Skeletal muscle cell (primary cell): ENCODE data around the gene ANKK1.

Source experiments
- DNase-seq: peaks from one replicate; pipeline ENCODE4 v3.0.0-alpha.2; 2010; ENCODE audit warnings: low read depth
- H3K4me3 ChIP-seq: 2 replicates; pipeline ENCODE4 v1.5.1; 2011; ENCODE audit warnings: low read depth, mild to moderate bottlenecking, control low read depth, low read length, moderate library complexity

ANKK1 gene

DNA sequence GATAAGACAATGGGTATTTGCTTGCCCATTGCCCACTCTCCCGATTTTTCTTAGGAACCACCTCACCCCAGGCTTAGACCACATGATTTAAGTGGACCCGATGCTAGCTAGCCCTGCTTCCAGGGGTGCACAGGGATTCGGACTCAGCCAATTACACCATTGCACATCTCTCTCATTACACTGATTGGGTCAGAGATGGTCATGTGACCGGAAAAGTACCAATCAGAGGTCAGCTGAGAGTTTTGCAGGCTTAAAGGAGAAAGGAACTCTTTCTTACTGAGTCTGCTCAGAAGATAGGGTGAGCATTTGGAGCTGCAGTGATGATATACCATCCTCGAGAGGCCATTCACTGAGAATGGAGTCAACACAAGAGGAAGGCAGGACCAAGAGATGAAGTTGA lies 12.2 kb upstream of the ANKK1 start:
- no peak for DNase-seq
- no peak overlapping the region for H3K4me3 ChIP-seq

DNA sequence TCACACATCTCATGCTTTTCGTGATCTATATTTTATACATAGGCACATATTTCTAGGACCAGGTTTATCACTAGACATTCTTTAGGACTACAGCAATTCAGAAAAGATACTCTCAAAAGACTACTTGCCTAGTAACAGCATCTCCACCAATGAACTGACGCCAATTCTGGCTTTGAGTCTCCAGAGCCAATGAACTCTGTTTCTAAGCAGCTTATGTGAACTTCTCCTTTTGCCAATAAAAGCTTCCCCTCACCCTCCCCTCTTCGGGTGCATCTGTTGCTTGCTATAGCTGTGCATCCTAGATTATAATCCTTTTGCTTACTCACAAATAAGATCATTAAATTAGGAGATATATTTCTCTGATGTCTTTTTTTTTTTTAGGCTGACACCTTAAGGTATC lies 11.4 kb upstream of the ANKK1 start:
- DNase-seq = peak; percentile 27
- H3K4me3 ChIP-seq = no peak overlapping the region

DNA sequence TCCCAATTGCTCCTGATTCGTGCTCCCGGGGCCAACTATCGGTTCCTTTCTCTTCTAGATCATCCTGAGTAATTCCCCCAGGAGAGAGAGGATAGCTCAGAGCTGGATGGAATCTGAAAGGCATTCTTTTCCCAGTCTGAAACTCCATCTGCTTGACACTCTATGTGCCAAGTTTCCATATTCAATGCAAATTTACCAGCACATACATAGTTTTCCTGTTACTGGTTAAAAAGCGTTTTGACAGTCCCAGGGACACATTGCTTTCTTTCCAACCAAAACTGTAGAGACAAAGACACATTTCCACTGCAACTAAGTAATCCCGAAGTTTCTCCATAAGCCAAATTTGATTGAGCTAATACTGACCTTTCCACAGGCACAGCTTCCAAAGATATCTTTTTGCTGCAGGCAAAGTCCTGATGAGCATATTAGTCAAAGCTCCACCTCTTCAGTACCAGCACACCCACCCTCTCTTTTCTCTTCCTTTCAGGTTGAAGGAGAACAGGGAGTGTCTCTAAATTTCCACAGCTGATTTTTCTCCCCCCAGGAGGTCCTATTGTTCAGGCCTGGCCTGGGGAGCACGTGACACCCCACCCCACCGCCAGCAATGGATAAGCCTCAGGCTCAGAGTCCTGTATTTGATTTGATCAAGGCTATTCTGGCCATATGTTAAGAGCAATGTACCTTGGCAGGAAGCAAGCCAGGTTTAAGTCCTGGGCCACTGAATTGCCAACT lies 9.7 kb upstream of the ANKK1 start:
- peak; percentile 21 for DNase-seq

DNA sequence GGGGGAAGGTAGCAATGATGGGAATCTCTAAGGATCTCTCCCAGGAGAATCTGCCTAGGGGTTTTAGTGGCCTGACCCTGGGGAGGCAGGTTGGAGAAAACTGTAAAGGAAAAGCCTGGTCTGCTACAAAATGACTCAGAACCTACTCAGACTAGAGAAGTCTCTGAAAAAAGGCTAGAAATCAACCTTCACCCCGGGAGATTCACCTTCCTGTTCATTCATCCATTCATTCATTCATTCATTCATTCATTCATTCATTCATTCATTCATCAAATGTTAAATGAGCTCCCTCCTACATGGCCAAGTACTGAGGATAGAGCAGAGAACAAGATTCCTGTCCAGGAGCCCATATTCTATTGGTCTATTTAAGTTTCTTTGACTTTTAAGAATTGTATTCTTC lies 8.9 kb upstream of the ANKK1 start:
- H3K4me3 ChIP-seq = no peak overlapping the region
- no peak for DNase-seq

More for the DNA sequence above, 9.7 kb upstream of the ANKK1 start:
- no peak overlapping the region for H3K4me3 ChIP-seq

DNA sequence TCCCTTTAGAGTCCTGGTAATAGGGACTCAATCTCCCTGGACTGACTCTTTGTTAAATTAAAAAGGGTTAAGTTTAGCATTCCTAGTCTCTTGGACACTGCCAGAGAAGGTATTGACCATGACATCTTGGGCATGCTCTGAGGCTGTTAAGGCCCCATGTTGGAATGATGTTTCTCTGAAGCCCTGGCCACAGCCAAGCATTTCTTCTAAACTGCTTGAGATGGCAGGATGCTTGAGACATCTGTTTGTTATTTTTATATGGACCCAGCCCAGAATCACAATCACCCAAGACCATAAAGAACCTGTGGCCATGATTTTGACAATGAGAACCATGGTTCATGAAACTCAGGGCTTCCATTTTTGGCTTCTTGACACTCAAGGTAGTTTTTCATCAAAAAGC lies 5.5 kb upstream of the ANKK1 start:
- DNase-seq = no peak
- no peak overlapping the region for H3K4me3 ChIP-seq

DNA sequence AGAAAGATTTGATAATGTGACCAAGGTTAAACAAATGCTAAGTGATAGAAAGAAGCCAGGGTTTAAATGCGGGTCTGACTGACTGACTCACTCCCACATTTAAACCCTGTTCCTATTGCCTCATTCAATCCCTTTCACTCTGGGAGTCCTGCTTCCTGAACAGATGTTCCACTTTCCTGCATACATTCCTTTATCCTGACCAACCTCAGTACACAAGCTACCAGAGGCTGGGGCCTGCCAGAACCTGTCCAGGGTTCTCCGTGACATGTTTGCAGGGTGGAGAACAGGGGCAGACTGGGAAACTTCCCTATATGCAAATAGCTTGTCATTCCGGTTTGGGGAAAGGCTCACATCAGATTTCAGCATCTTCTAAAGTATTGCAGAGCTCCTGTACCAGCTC lies 3.0 kb upstream of the ANKK1 start:
- H3K4me3 ChIP-seq = no peak overlapping the region
- peak; percentile 83 for DNase-seq

DNA sequence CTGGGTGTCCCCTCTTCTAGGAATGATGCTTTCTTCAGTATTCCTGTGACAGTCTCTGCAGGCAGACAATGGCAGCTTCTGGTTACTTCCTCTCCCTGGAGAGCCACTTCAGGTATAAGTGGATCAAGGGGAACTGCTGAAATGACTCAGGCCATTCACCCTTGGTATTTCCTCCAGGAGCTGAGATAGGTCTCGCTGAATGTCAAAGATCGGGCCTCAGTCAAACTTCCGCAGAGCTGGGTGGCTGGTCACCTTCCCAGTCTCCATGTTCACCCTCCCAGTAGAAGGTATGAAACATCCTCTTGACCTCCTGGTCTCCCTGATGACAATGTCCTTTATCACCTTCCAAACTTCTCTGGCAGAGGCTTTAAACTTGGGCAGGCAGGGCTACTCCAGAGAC lies 1.8 kb upstream of the ANKK1 start:
- no peak for DNase-seq
- H3K4me3 ChIP-seq = no peak overlapping the region

DNA sequence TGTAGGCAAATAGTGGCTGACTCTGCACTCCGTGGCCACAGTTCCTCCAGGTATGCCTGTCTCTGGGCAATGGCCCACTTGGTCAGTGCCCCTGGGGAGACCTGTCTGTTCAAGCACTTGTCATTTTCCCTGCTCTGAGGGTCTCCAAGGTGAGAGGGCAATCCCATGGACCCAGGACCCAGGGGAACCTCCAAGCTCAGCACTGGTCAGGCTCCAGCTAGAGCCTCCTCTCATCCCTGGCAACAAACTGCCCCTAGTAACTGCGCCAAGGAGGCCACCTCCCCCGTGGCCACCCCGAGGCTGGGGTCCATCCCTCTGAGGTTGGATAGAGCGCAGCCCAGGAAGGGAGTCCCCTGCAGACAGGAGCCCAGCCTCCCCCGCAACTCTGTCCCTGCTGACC lies 713 bp upstream of the ANKK1 start:
- H3K4me3 ChIP-seq = no peak overlapping the region
- DNase-seq = no peak

DNA sequence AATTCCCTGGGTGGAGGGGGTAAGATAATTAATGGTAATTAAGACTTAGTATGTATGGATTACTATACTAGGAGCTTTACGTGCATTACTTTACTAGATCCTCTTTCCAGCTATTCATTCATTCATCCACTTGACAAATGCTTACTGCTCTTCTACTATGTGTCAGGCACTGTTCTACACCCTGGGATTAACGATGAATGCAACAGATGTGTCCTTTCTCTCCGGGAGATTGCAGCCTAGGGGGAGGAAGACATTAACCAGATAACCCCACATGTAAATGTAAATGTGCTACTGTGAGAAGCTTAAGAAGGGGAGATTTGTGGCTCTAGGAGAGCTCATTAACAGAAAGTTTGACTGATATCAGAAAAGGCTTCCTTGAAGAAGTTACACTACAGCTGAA lies 1.7 kb downstream of the ANKK1 start:
- no peak overlapping the region for H3K4me3 ChIP-seq
- no peak for DNase-seq

DNA sequence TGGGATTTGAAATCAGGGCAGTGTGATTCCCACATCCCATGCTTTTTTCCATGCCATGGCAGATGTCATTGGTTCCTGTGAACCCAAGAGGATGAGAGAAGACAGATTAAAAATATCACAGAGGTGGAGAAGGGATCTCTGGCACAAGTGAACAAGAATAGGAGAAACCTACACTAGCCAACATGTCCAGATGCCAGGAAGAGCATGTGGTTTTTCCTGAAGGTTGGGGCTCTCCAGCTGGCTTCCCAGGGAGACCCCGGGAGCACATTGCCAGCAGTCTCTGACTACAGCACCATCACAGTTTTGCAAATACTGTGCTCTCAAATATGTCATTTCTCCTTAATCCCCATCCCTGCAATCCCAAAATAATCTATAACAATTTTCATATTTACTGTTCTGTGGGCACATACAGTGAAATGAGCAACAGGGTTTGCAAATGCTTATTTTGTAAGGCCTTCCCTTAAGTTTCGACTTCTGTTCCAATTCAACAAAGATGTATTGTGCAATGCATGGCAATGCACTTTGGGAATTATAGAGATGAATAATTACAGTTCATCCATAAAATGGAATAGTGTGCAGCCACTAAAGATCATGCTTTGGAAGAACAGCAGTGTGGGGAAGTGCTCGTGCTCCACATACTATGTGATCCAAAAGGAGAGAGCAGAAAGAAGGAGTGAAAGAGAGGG lies 4.8 kb downstream of the ANKK1 start:
- no peak for DNase-seq
- H3K4me3 ChIP-seq = no peak overlapping the region

DNA sequence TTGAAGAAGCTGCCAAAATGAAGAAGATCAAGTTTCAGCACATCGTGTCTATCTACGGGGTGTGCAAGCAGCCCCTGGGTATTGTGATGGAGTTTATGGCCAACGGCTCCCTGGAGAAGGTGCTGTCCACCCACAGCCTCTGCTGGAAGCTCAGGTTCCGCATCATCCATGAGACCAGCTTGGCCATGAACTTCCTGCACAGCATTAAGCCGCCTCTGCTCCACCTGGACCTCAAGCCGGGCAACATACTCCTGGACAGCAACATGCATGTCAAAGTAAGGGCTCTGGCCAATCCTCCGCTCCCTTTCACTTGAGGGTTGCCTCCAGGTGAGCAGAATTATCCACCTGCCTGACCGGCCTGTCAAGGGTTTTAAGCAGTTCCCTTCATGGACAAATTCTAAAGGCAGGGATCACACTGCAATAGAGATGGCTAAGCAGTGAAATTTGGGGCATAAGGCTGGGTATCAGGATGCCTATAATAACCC lies 6.0 kb downstream of the ANKK1 start:
- H3K4me3 ChIP-seq = no peak overlapping the region
- no peak for DNase-seq

DNA sequence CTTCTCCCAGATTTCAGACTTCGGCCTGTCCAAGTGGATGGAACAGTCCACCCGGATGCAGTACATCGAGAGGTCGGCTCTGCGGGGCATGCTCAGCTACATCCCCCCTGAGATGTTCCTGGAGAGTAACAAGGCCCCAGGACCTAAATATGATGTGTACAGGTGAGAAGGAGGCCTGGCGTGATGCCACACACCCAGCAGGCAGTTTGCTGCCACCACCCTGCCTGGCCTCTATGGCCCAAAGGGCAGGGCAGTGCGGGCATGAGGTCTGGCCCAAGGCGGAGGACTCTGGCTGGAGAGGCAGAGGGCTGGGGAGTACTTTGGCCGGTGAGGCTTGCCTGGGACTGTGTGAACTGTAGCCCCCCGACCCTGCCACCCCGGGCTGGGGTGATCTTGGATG lies 7.3 kb downstream of the ANKK1 start:
- H3K4me3 ChIP-seq = no peak overlapping the region
- no peak for DNase-seq

DNA sequence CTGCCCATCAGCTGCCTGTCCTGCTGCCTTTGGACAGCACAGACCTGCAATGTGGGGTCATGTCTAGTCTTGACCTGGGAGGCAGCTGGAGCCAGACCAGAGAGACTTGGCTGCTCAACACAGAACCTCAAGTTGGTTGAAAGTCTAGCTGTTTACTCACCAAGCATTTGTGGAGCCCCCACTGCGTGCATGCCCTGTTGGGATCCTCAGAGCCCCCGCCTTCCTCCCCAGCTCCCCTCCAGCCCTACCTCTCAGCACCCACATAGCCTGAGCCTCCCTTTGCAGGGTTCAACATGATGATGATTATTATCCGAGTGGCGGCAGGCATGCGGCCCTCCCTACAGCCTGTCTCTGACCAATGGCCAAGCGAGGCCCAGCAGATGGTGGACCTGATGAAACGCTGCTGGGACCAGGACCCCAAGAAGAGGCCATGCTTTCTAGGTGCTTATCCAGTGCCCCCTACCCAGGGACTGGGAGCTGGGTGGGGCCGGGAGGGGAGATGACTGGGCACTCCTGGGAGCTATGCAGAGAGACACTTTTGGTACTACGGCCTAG lies 8.3 kb downstream of the ANKK1 start:
- no peak overlapping the region for H3K4me3 ChIP-seq
- no peak for DNase-seq

DNA sequence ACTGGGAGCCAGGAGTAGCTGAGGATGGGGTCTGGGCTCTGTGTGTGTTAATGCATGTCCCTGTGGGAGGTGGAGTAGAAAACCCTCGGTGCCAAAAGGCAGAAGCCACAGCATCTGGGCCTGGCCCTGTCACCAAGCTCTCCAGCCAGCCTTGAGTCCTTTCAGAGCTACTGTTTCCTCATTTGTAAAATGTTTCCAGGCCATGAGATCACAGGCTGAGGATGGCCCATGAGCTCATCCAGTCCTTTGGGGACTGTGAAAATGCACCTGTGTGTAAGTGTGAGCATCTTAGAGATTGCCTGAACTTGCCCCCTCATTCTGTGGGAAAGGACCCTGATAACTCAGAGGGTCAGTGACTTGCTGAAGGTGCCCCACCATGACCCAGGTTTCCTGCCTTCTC lies 9.1 kb downstream of the ANKK1 start:
- no peak for DNase-seq
- no peak overlapping the region for H3K4me3 ChIP-seq

DNA sequence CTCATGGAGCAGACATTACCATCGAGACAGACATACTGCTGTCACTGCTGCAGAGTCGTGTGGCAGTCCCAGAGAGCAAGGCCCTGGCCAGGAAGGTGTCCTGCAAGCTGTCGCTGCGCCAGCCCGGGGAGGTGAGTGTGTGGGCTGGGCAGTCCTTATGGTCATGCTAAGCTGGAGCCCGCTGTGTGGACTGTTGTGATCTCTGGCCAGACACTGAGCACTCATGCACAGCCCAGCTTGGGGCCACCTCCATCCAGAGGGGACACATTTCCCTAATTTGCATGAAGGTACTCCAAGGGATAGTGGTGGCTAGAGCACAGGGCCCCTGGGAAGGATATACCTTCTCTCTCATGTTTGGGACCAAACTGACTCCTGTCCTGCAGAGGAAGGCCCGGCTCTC lies 9.6 kb downstream of the ANKK1 start:
- H3K4me3 ChIP-seq = no peak overlapping the region
- DNase-seq = no peak

DNA sequence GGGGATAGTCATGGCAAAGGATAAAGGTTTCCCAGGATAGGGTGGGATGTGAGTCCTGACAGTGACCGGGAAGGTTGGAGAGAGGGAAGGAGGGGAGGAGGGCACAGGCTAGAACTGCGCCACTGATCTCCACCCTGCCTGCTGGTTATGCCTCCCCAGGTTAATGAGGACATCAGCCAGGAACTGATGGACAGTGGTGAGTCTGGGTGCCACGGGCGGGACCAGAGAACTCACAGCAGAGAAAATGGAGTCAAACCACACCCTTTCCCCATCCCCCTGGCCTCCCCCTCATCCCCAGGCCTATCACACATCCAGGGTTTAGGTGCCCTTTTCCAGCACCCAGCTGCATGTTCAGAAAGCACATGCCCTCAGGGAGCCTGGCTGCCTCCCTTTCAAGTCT lies 10.2 kb downstream of the ANKK1 start:
- no peak for DNase-seq

DNA sequence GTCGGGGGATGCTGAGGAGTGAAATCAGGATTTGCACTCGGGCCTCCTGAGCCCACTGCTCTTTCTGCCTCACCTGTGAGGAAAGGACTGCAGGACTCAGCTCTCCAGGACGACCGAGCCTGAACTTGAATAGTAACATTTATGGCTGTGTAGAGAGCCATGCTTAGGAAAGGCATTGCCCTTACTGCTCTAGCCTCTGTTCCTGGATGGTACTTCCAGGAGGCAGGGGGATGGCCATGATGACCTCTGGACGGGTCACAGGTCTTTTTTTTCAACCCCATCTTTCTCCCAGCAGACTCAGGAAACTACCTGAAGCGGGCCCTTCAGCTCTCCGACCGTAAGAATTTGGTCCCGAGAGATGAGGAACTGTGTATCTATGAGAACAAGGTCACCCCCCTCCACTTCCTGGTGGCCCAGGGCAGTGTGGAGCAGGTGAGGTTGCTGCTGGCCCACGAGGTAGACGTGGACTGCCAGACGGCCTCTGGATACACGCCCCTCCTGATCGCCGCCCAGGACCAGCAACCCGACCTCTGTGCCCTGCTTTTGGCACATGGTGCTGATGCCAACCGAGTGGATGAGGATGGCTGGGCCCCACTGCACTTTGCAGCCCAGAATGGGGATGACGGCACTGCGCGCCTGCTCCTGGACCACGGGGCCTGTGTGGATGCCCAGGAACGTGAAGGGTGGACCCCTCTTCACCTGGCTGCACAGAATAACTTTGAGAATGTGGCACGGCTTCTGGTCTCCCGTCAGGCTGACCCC lies 11.3 kb downstream of the ANKK1 start:
- DNase-seq = no peak
- H3K4me3 ChIP-seq = no peak overlapping the region

More for the DNA sequence above, 10.2 kb downstream of the ANKK1 start:
- H3K4me3 ChIP-seq = no peak overlapping the region

DNA sequence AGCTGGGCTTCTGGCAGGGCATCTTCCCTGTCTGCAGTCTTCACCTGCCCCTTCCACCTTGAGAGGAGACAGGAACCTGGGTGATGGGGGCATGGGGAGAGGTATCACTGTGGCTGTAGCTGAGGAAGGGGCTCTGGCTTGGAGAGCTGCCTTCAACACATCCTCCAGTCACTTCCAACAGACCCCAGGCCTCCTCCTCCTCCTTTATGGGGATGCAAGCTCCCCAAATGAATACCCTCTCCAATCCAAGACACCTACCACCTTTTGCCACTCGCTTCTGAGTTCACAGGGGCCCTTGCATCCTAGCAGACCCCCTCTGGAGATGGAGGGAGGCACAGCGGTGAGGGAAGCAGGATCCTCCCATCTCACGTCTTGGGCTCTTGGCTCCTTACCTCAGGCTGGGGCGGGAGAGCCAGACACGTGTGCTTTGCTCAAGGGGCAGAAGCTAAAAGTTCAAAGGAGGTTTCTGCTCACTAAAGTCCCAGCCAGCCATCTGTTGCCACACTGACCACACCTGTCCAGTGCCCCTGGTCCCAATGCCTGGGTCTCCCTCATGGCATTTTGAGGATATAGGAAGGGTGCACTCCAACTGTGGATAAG lies 13.2 kb downstream of the ANKK1 start:
- DNase-seq = no peak
- H3K4me3 ChIP-seq = no peak overlapping the region

DNA sequence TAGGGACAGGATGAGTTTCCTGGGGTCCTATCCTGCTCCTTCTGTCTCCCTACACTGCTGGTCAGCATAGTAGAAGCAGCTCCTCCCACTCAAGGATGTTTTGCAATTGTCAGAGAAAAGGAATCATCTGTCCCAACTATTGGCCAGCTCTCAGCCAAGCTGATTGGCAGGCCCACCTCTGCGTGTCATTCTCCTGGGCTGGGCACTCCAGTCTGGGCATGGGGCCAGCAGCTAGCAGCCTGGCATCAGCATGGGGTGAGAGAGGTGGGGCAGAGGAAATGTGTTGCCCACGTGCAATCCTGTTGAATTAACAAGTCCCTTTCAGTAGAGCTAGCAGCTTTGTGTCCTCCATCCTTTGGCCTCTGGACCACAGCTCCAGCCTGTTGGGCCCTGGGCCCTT lies 14.1 kb downstream of the ANKK1 start:
- H3K4me3 ChIP-seq = no peak overlapping the region
- DNase-seq = no peak
